Measurements from ENCODE around the gene OR5AC2.

The OR5AC2 gene, protein sequence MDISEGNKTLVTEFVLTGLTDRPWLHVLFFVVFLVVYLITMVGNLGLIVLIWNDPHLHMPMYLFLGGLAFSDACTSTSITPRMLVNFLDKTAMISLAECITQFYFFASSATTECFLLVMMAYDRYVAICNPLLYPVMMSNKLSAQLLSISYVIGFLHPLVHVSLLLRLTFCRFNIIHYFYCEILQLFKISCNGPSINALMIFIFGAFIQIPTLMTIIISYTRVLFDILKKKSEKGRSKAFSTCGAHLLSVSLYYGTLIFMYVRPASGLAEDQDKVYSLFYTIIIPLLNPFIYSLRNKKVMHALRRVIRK

GRCh38 chr3:98086873-98087272, at the start of gene OR5AC2:
OR5AC2 (plus strand) TSS chr3:98087173; CDS start chr3:98087173, 0 bp downstream.
- ATAC-seq, result no peak
- no peak for TF ChIP-seq PPARA (CRISPR knock-in tag; IDR thresholded peaks at IDR 0.05; ENCODE audit: borderline replicate concordance)
- TF ChIP-seq ARNTL (CRISPR knock-in tag; IDR thresholded peaks at IDR 0.05; ENCODE audit: borderline replicate concordance, low read depth), result no peak
- no peak for TF ChIP-seq ZFP30 (CRISPR knock-in tag; IDR thresholded peaks at IDR 0.05)
- TF ChIP-seq ZFP3 (CRISPR knock-in tag; IDR thresholded peaks at IDR 0.05), result no peak
- no peak for TF ChIP-seq RARB (CRISPR knock-in tag; IDR thresholded peaks at IDR 0.05)
- no peak for TF ChIP-seq ISL1 (CRISPR knock-in tag; IDR thresholded peaks at IDR 0.05)
- no peak for TF ChIP-seq ZNF565 (CRISPR knock-in tag; conservative IDR thresholded peaks at IDR 0.05; ENCODE audit: low read depth)
- no peak for TF ChIP-seq TOX (CRISPR knock-in tag; IDR thresholded peaks at IDR 0.05; ENCODE audit: borderline replicate concordance)
- no peak for TF ChIP-seq ZC3H10 (CRISPR knock-in tag; IDR thresholded peaks at IDR 0.05)
- no peak for TF ChIP-seq CSRNP3 (CRISPR knock-in tag; IDR thresholded peaks at IDR 0.05)
- TF ChIP-seq ZNF8 (CRISPR knock-in tag; IDR thresholded peaks at IDR 0.05), result no peak
- TF ChIP-seq GLIS3 (CRISPR knock-in tag; IDR thresholded peaks at IDR 0.05), result no peak
- TF ChIP-seq, protein P1, sequence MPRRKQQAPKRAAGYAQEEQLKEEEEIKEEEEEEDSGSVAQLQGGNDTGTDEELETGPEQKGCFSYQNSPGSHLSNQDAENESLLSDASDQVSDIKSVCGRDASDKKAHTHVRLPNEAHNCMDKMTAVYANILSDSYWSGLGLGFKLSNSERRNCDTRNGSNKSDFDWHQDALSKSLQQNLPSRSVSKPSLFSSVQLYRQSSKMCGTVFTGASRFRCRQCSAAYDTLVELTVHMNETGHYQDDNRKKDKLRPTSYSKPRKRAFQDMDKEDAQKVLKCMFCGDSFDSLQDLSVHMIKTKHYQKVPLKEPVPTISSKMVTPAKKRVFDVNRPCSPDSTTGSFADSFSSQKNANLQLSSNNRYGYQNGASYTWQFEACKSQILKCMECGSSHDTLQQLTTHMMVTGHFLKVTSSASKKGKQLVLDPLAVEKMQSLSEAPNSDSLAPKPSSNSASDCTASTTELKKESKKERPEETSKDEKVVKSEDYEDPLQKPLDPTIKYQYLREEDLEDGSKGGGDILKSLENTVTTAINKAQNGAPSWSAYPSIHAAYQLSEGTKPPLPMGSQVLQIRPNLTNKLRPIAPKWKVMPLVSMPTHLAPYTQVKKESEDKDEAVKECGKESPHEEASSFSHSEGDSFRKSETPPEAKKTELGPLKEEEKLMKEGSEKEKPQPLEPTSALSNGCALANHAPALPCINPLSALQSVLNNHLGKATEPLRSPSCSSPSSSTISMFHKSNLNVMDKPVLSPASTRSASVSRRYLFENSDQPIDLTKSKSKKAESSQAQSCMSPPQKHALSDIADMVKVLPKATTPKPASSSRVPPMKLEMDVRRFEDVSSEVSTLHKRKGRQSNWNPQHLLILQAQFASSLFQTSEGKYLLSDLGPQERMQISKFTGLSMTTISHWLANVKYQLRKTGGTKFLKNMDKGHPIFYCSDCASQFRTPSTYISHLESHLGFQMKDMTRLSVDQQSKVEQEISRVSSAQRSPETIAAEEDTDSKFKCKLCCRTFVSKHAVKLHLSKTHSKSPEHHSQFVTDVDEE (CRISPR knock-in tag; IDR thresholded peaks at IDR 0.05), result no peak
- TF ChIP-seq PATZ1 (CRISPR knock-in tag; IDR thresholded peaks at IDR 0.05; ENCODE audit: borderline replicate concordance), result no peak
- no peak for TF ChIP-seq ESRRG (CRISPR knock-in tag; IDR thresholded peaks at IDR 0.05)
- TF ChIP-seq SNAI2 (CRISPR knock-in tag; IDR thresholded peaks at IDR 0.05), result no peak
- TF ChIP-seq, protein P2, sequence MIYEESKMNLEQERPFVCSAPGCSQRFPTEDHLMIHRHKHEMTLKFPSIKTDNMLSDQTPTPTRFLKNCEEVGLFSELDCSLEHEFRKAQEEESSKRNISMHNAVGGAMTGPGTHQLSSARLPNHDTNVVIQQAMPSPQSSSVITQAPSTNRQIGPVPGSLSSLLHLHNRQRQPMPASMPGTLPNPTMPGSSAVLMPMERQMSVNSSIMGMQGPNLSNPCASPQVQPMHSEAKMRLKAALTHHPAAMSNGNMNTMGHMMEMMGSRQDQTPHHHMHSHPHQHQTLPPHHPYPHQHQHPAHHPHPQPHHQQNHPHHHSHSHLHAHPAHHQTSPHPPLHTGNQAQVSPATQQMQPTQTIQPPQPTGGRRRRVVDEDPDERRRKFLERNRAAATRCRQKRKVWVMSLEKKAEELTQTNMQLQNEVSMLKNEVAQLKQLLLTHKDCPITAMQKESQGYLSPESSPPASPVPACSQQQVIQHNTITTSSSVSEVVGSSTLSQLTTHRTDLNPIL (CRISPR knock-in tag; IDR thresholded peaks at IDR 0.05; ENCODE audit: low read depth), result no peak

DNA sequence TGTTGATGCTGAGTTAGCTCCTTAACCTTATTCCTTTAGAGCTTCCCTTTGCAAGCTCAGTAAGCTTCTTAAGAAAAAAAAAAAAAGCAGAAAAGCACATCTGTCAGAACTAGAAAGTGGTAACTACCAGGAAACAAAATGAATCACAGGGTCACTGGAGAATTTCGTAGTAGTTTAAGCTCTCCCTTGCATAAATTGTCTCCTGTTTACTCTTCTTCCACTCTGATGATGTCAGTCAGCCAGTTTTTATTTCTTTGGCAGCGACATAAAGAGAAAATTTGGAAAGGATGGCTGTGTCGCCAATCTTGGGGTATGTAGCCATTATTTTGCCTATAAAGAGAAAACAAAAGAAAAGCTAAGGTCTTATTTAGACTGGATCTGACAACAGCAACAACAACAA, 48.7 kb upstream of the OR5AC2 start:
- ATAC-seq, result no peak
- TF ChIP-seq PPARA (CRISPR knock-in tag; IDR thresholded peaks at IDR 0.05; ENCODE audit: borderline replicate concordance), result no peak
- no peak for TF ChIP-seq CSRNP3 (CRISPR knock-in tag; IDR thresholded peaks at IDR 0.05)
- TF ChIP-seq ISL1 (CRISPR knock-in tag; IDR thresholded peaks at IDR 0.05), result no peak
- TF ChIP-seq, protein P2 (CRISPR knock-in tag; IDR thresholded peaks at IDR 0.05; ENCODE audit: low read depth), result no peak
- no peak for TF ChIP-seq RARB (CRISPR knock-in tag; IDR thresholded peaks at IDR 0.05)

DNA sequence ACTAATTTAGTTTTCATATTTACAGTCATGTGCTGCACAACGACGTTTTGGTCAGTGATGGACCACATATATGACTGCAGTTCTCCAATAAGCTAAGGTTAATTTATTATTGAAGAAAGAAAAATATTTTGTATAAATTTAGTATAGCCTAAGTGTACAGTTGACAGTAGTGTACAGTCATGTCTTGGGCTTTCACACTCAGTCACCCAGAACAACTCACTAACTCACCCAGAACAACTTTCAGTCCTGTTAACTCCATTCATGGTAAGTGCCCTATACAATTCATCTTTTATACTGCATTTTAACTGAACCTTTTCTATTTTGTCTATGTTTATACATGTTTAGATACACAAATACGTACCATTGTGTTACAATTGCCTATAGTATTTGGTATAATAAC, 48.1 kb upstream of the OR5AC2 start:
- ATAC-seq, result peak; percentile 25
- TF ChIP-seq ARNTL (CRISPR knock-in tag; IDR thresholded peaks at IDR 0.05; ENCODE audit: borderline replicate concordance, low read depth) (no peak), PATZ1 (CRISPR knock-in tag; IDR thresholded peaks at IDR 0.05; ENCODE audit: borderline replicate concordance) (no peak), TCF4 (CRISPR knock-in tag; IDR thresholded peaks at IDR 0.05; ENCODE audit: borderline replicate concordance) (no peak), POU6F1 (CRISPR knock-in tag; IDR thresholded peaks at IDR 0.05; ENCODE audit: borderline replicate concordance, low read depth) (no peak), GLIS3 (CRISPR knock-in tag; IDR thresholded peaks at IDR 0.05) (no peak), ZNF8 (CRISPR knock-in tag; IDR thresholded peaks at IDR 0.05) (no peak), ZFP3 (CRISPR knock-in tag; IDR thresholded peaks at IDR 0.05) (no peak), RARB (CRISPR knock-in tag; IDR thresholded peaks at IDR 0.05) (no peak), SNAI2 (CRISPR knock-in tag; IDR thresholded peaks at IDR 0.05) (no peak), OSR1 (CRISPR knock-in tag; IDR thresholded peaks at IDR 0.05) (no peak), CSDC2 (CRISPR knock-in tag; IDR thresholded peaks at IDR 0.05) (no peak)
